Neuronal stem cell (in vitro differentiated cells): ENCODE results near the gene SIN3A.
"Not testable (repeated sequence)": the region's sequence is repeated elsewhere in the genome, so short reads cannot be mapped to it uniquely, and the experiment has no call there.

Source experiments
- DNase-seq: peaks from one replicate; pipeline ENCODE4 v3.0.0-alpha.2; 2013; ENCODE audit warnings: low spot score
- H2AFZ ChIP-seq: one replicate; pipeline ENCODE4 v1.6.1; 2013; ENCODE audit warnings: mild to moderate bottlenecking, low read length, inconsistent platforms
- H2AK5ac ChIP-seq: 2 replicates; pipeline ENCODE4 v1.6.1; 2013; ENCODE audit warnings: low read depth, mild to moderate bottlenecking, inconsistent platforms, low read length, moderate library complexity, mixed read lengths
- H2BK120ac ChIP-seq: 2 replicates; pipeline ENCODE4 v1.6.1; 2013; ENCODE audit warnings: low read depth, mild to moderate bottlenecking, inconsistent platforms, low read length, moderate library complexity, mixed read lengths
- H2BK12ac ChIP-seq: one replicate; pipeline ENCODE4 v1.6.1; 2013; ENCODE audit warnings: low read length, inconsistent platforms
- H2BK15ac ChIP-seq: 2 replicates; pipeline ENCODE4 v1.6.1; 2013; ENCODE audit warnings: mild to moderate bottlenecking, low read length, inconsistent platforms, mixed read lengths
- H2BK5ac ChIP-seq: one replicate; pipeline ENCODE4 v1.6.1; 2013; ENCODE audit warnings: inconsistent platforms, mild to moderate bottlenecking, low read length, moderate library complexity
- H3K14ac ChIP-seq: one replicate; pipeline ENCODE4 v1.6.1; 2013; ENCODE audit warnings: low read length, inconsistent platforms
- H3K18ac ChIP-seq: 2 replicates; pipeline ENCODE4 v1.6.1; 2013; ENCODE audit warnings: low read length, inconsistent platforms
- H3K23ac ChIP-seq: 2 replicates; pipeline ENCODE4 v1.6.1; 2013; ENCODE audit warnings: low read depth, mild to moderate bottlenecking, mixed read lengths, low read length, inconsistent platforms; ENCODE audit not compliant: poor library complexity
- H3K27ac ChIP-seq: replicated peaks from 3 replicates; pipeline ENCODE4 v1.5.1; 2013; ENCODE audit warnings: low read length, inconsistent platforms
- H3K27me3 ChIP-seq, 3 experiments: 2 replicates each; pipeline ENCODE4 v1.6.1; 2013; ENCODE audit warnings: low read length in 3 of 3, mild to moderate bottlenecking in 2 of 3, inconsistent platforms in 1 of 3, low read depth in 1 of 3, mixed read lengths in 1 of 3, moderate library complexity in 1 of 3; ENCODE audit not compliant: control insufficient read depth in 3 of 3, insufficient read depth in 3 of 3
- H3K36me3 ChIP-seq, 2 donors: replicated peaks in 1 of 2; 2 replicates each; pipeline ENCODE4 v1.6.1; 2013; ENCODE audit warnings: low read length in 2 of 2; ENCODE audit not compliant: control insufficient read depth in 2 of 2, insufficient read depth in 2 of 2
- H3K4ac ChIP-seq: 2 replicates; pipeline ENCODE4 v1.6.1; 2013; ENCODE audit warnings: inconsistent platforms, mild to moderate bottlenecking, low read length, moderate library complexity
- H3K4me1 ChIP-seq, 2 donors: 1 replicate in 1 of 2; 2 replicates in 1 of 2; pipeline ENCODE4 v1.6.1; 2013; ENCODE audit warnings: low read length in 2 of 2, low read depth in 1 of 2; ENCODE audit not compliant: control insufficient read depth in 2 of 2, insufficient read depth in 1 of 2
- H3K4me2 ChIP-seq: one replicate; pipeline ENCODE4 v1.6.1; 2013; ENCODE audit warnings: mild to moderate bottlenecking, low read length, inconsistent platforms; ENCODE audit not compliant: insufficient read depth, poor library complexity, severe bottlenecking
- H3K4me3 ChIP-seq, 2 donors: 2 replicates each; pipeline ENCODE4 v1.5.1; 2013; ENCODE audit warnings: low read length in 2 of 2, mild to moderate bottlenecking in 2 of 2, inconsistent platforms in 1 of 2, moderate library complexity in 1 of 2
- H3K79me1 ChIP-seq: one replicate; pipeline ENCODE4 v1.6.1; 2013; ENCODE audit warnings: low read depth, mild to moderate bottlenecking, inconsistent platforms, low read length, moderate library complexity
- H3K9ac ChIP-seq: one replicate; pipeline ENCODE4 v1.6.1; 2013; ENCODE audit warnings: mild to moderate bottlenecking, low read depth, low read length, inconsistent platforms; ENCODE audit not compliant: poor library complexity
- H3K9me3 ChIP-seq, 2 donors: replicated peaks in 1 of 2; 2 replicates each; pipeline versions ENCODE3 to v1.6.1; 2013; ENCODE audit warnings: low read length in 2 of 2, mild to moderate bottlenecking in 2 of 2, inconsistent platforms in 1 of 2, low read depth in 1 of 2, mixed read lengths in 1 of 2, moderate library complexity in 1 of 2; ENCODE audit not compliant: control insufficient read depth in 2 of 2, insufficient read depth in 1 of 2
- H4K8ac ChIP-seq: one replicate; pipeline ENCODE4 v1.6.1; 2013; ENCODE audit warnings: low read depth, mild to moderate bottlenecking, inconsistent platforms, low read length, moderate library complexity
- H4K91ac ChIP-seq: one replicate; pipeline ENCODE4 v1.6.1; 2013; ENCODE audit warnings: low read length, low read depth, mild to moderate bottlenecking, inconsistent platforms; ENCODE audit not compliant: poor library complexity
- whole genome bisulfite sequencing, 2 donors: extraction: QIAGEN DNeasy Blood & Tissue Kit; methylation state at CpG; one replicate each; pipeline ENCODE4 v1.1.7; 2013; ENCODE audit warnings: missing lambda C conversion rate in 2 of 2, mixed read lengths in 1 of 2; ENCODE audit not compliant: insufficient read length in 2 of 2, insufficient replicate concordance in 1 of 2; ENCODE audit errors: extremely low coverage in 2 of 2; 5-methylcytosine and 5-hydroxymethylcytosine counted together

Gene SIN3A

GRCh38 chr15:75483106-75483505, 31.6 kb upstream of the SIN3A start:
- Histone ChIP-seq H3K4me3 (no peak overlapping the region), H2AFZ (no peak overlapping the region), H3K18ac (no peak overlapping the region), H4K91ac (no peak overlapping the region), H3K4me2 (no peak overlapping the region), H3K4ac (no peak overlapping the region), H3K27me3 (no peaks in the 10 kb centered on the region), H2AK5ac (no peak overlapping the region), H2BK120ac (no peak overlapping the region), H3K9ac (no peak overlapping the region), H3K36me3 (peaks cover 8 to 62% of the 10 kb centered on the region in 2 donors), H3K14ac (no peak overlapping the region), H3K23ac (no peak overlapping the region), H2BK12ac (no peak overlapping the region), H2BK15ac (no peak overlapping the region), H3K9me3 (peaks cover 0 to 23% of the 10 kb centered on the region in 2 donors), H3K79me1 (no peaks in the 10 kb centered on the region), H2BK5ac (no peak overlapping the region), H3K27ac (no peak overlapping the region), H3K4me1 (no peaks in the 10 kb centered on the region), H4K8ac (no peak overlapping the region)
- DNase-seq = no peak
- WGBS, 2 donors = no CpG with 5 or more reads among the region's 1 CpG

DNA sequence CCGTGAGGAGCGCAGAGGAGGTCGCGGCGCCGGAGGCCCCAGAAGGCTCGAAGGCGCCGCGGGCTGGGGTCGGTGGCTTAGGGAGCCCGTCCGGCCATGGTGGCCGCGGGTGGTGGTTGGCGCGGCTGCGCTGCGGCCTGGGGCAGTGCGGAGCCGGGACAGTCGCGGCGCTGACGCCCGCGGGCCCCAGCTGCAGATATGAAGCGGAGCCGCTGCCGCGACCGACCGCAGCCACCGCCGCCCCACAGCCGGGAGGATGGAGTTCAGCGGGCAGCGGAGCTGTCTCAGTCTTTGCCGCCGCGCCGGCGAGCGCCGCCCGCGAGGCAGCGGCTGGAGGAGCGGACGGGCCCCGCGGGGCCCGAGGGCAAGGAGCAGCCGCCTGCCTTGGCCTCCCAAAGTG, 29.0 kb upstream of the SIN3A start:
- H3K4me3 ChIP-seq, H3K4me1 ChIP-seq, H2AK5ac ChIP-seq, H2BK120ac ChIP-seq, H3K9ac ChIP-seq, H3K4me2 ChIP-seq, H3K4ac ChIP-seq, H3K27ac ChIP-seq, DNase-seq, H2BK5ac ChIP-seq, H3K18ac ChIP-seq, H4K8ac ChIP-seq, H3K27me3 ChIP-seq, H3K14ac ChIP-seq, H2AFZ ChIP-seq, H2BK15ac ChIP-seq, H4K91ac ChIP-seq, H2BK12ac ChIP-seq, H3K23ac ChIP-seq, H3K79me1 ChIP-seq: not testable (repeated sequence)
- no CpG with 5 or more reads among the region's 54 CpGs for WGBS, 2 donors
- Histone ChIP-seq H3K36me3 (peaks cover 6 to 64% of the 10 kb centered on the region in 2 donors), H3K9me3 (peaks cover 0 to 20% of the 10 kb centered on the region in 2 donors)

- no CpG with 5 or more reads among the region's 2 CpGs for WGBS, 2 donors
- Histone ChIP-seq H3K79me1 (no peaks in the 10 kb centered on the region), H3K4me1 (no peaks in the 10 kb centered on the region), H2AK5ac (no peak overlapping the region), H4K8ac (no peak overlapping the region), H3K27me3 (no peaks in the 10 kb centered on the region), H4K91ac (no peak overlapping the region), H2AFZ (no peak overlapping the region), H3K9ac (no peak overlapping the region), H3K18ac (no peak overlapping the region), H3K4me3 (no peak overlapping the region), H3K27ac (no peak overlapping the region), H3K4ac (no peak overlapping the region), H3K14ac (no peak overlapping the region), H3K36me3 (peaks cover 3 to 66% of the 10 kb centered on the region in 2 donors), H2BK5ac (no peak overlapping the region), H3K4me2 (no peak overlapping the region), H3K9me3 (peaks cover 0 to 20% of the 10 kb centered on the region in 2 donors), H3K23ac (no peak overlapping the region), H2BK12ac (no peak overlapping the region), H2BK120ac (no peak overlapping the region), H2BK15ac (no peak overlapping the region)
- no peak for DNase-seq
Observed at GRCh38 chr15:75479670-75480069, 28.2 kb upstream of the SIN3A start.

GRCh38 chr15:75477094-75477493, 25.6 kb upstream of the SIN3A start:
- H2AK5ac ChIP-seq, H3K79me1 ChIP-seq, H2BK5ac ChIP-seq, H2BK12ac ChIP-seq, H3K27ac ChIP-seq, H4K8ac ChIP-seq, H4K91ac ChIP-seq, DNase-seq, H3K4me3 ChIP-seq, H3K9ac ChIP-seq, H3K27me3 ChIP-seq, H2BK120ac ChIP-seq, H3K9me3 ChIP-seq, H3K4ac ChIP-seq, H3K14ac ChIP-seq, H3K4me2 ChIP-seq, H2BK15ac ChIP-seq, H3K4me1 ChIP-seq, H2AFZ ChIP-seq, H3K23ac ChIP-seq, H3K18ac ChIP-seq: not testable (repeated sequence)
- H3K36me3 ChIP-seq = peaks cover 5 to 69% of the 10 kb centered on the region in 2 donors
- no CpG with 5 or more reads among the region's 5 CpGs for WGBS, 2 donors
